HG03432 (cell line): ENCODE data around the gene CHST11.
"Not testable (repeated sequence)": the region's sequence is repeated elsewhere in the genome, so short reads cannot be mapped to it uniquely, and the experiment has no call there.

Experiments
- ATAC-seq: cut with Tn5 transposase; IDR thresholded peaks from one replicate; pipeline ENCODE4 v1.9.1; 2021; ENCODE audit warnings: mild to moderate bottlenecking, moderate library complexity; ENCODE audit not compliant: unreplicated experiment

The CHST11 gene

GRCh38 chr12:104522985-104523722 is 66.4 kb downstream of the CHST11 start:
- ATAC-seq = no peak

DNA sequence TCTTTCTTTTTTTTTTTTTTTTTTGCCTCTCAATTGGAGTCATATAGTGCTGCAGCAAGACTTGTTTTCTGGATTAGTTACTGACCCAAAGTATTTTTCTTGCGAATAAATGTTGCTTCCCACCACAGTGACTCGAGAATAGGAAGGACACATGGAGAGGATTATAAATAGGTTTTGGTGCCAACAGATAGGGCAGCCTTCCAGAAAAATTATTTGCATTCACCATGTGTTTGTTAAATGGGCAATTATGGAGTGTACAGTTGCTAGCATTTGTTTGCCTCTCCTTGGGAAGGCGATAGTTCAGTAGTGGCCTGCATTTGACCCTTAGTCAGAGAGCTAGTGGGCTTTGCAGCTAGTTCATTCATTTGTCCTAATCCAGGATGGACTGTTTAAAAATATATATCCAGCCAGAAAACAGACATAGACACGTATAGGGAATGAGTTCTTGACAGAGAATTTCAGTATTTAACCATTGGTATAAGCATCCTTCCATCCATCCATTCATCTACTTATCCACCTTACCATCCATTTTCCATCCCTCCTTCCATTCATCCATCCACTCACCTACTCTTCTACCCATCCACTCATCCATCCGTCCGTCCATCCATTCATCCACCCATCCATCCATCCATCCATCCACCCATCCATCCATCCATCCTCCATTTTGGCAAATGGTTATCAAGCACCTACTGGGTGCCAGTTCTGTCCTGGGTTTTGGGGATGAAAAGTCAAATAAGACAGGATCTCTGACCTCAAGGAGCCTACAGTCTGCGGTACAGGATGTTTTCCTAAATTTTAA is 67.5 kb downstream of the CHST11 start:
- no peak for ATAC-seq

- no peak for ATAC-seq
Observed at GRCh38 chr12:104526320-104526719, 69.6 kb downstream of the CHST11 start.

DNA sequence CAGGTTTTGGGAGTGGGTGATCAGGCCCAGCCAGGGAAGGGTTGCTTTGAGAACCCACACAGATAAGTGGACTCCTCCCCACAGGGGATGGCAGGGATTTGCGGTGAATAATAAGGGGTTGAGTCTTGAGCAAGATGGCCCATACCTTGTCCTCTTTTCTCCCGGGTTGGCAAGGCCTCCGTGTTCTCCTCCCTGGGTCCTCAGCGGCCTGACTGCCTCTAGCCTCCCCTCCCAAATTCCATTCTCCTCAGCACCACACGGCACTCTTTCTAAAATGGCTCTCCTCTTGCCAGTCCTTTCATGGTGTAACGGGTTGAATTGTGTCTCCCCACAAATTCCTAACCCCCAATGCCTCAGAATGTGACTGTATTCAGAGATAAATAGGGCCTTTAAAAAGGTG is 70.0 kb downstream of the CHST11 start:
- ATAC-seq = no peak

DNA sequence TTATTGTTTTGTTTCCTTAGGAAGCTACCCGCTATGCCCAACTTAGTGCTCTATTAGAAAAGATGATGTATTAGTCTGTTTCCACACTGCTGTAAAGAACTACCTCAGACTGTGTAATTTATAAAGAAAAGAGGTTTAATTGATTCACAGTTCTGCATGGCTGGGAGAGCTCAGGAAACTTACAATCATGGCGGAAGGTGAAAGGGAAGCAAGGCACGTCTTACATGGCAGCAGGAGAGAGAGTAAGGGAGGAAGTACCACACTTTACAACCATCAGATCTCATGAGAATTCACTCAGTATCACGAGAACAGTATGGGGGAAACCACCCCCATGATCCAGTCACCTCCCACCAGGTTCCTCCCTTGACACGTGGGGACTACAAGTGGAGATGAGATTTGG is 70.9 kb downstream of the CHST11 start:
- not testable (repeated sequence) for ATAC-seq

DNA sequence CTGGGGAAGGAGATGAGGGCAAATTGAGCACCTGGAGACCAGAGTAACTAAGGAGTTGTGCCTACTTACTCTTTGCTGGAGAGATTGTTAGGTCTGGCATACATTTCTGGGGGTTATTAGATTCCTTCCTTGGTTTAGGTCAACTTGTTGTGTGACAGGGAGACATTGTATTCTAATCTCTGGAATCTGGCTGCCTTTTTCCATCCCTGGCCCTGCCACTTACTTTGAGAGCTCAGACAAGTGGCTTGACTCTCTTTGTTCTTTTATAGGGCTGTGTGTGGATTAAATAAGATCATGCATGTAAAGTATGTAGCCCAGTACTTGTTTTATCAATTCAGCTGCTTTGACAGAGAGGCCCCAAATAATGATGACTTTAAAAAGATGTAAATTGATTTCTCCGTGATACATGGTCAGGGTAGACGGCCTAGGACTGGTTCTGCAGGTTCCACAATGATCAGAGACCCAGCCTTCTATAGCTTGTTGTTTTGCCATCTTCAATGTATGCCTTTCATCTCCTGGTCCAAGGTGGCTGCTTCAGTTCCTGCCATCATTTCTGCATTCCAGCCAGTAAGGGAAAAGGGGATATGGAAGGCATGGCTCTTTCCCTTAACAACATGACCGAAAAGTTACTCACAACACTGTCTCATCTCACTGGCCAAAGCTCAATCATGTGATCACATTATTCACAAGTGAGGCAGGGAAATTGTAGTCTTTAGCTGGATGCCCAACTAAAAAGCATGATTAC is 72.6 kb downstream of the CHST11 start:
- ATAC-seq = no peak

GRCh38 chr12:104532636-104533035 is 75.9 kb downstream of the CHST11 start:
- ATAC-seq = no peak

DNA sequence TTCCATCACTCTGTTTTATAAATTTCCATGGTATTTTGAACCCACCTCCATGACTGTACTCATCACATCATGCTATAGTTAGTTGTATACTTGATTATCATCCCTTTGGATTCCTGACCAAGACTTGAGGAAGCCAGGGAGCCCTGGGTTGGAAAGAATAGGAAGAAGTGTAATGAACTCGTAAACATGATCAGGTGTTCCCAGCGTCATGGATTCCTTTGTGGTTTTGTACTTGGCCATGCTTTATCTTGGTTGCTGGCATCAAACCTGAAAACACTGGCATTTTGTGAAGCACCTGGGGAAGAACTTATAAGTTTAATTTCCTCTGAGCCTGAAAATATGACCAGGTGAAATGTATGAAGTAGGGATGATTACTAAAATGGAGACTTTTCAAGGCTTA is 76.4 kb downstream of the CHST11 start:
- ATAC-seq = no peak

GRCh38 chr12:104534162-104534856 is 77.6 kb downstream of the CHST11 start:
- ATAC-seq = no peak

DNA sequence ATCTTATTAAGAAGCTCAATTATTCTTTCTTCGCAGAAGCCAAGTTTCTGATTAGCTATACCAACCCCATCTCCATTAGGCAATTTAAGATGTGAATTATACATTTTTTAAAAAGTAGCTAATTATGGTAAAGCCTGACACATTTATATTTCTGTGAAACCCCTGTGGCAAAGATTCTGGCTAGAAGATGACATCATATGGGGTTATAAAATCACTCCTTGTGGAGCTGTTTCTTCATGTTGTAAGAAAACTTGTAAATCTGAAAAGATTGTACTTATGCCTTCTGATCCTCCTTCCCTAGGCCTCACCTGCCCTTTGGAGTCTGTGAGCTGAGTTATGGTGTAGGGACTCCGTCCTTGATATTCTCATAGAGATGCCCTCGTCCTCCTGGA is 78.1 kb downstream of the CHST11 start:
- no peak for ATAC-seq

DNA sequence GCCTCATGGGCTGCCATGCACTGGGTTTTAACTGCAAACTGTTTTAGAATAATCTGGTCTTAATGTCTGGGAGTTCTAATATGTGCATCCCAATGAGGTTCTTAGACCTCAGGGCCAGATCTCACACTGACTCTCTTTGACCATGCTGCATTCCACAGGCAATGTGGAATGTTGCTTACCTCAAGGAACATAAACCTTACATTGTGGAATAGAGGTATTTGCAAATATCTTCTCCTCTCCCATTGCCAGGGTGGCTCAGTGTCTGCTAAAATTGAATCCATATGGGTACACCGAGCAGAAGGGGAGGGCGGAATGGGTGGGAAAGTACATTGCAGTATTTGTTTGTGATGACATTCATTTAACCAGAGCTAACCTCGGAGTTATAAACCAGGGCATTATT is 78.6 kb downstream of the CHST11 start:
- no peak for ATAC-seq

DNA sequence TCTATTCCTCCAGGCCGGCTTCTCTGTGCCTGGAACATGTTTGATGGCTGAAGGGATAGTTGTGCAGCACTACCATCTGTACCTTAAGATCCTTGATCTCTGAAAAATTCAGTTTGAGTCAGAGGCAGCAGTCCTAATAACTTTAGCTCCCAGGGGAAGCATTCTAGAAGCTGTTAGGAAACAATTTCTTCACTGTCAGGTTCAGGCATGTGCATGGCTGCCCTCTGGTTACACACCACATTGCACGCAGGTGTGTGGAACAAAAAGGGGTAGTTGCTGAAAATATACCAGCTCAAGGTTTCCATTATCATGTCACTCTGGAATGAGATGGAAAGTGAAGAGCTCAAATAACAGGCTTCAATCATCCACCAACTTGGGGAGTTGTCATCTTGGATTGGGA is 80.1 kb downstream of the CHST11 start:
- no peak for ATAC-seq

- no peak for ATAC-seq
Observed at GRCh38 chr12:104538056-104538455, 81.3 kb downstream of the CHST11 start.

- no peak for ATAC-seq
Observed at GRCh38 chr12:104538891-104539462, 82.2 kb downstream of the CHST11 start.

DNA sequence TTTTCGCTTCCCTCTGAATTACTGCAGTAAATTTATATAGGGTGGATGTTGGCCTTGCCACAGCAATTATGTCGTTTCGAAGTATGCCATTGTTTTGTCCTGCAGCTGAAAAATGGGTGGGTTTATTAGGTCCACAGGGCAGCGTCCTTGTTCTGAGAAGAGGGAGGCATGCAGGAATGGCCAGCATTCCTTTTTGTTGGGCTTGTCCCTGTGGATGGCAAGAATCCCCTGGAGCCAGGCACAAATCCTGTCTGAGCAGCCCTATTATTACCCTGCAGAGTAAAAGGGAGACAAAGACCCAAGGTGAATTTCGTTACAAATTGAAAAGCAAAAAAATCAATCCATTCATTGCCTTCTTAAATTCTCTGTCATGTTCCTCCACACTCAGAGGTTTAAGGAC is 88.1 kb downstream of the CHST11 start:
- no peak for ATAC-seq

DNA sequence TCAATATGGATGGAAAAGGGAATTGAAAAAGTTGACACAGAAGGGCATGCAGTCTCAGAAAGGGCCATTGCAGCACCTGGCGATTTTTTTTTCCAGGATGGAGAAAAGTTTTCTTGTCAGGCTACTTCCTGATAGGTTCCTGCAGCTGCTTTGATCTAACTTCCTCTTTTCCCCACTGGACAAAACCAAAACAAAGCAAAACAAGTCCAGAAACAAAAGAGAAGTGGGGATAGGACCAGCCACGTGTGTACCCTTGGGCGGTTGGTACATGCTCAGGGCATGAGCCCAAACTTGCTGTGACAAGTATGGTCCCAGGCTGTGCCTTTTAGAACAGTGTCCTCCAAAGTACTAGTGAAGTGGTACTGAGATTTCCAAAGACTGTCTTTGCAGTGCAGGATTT is 89.8 kb downstream of the CHST11 start:
- no peak for ATAC-seq

- ATAC-seq = no peak
Observed at GRCh38 chr12:104547235-104547634, 90.5 kb downstream of the CHST11 start.

GRCh38 chr12:104549815-104550480 is 93.2 kb downstream of the CHST11 start:
- no peak for ATAC-seq

DNA sequence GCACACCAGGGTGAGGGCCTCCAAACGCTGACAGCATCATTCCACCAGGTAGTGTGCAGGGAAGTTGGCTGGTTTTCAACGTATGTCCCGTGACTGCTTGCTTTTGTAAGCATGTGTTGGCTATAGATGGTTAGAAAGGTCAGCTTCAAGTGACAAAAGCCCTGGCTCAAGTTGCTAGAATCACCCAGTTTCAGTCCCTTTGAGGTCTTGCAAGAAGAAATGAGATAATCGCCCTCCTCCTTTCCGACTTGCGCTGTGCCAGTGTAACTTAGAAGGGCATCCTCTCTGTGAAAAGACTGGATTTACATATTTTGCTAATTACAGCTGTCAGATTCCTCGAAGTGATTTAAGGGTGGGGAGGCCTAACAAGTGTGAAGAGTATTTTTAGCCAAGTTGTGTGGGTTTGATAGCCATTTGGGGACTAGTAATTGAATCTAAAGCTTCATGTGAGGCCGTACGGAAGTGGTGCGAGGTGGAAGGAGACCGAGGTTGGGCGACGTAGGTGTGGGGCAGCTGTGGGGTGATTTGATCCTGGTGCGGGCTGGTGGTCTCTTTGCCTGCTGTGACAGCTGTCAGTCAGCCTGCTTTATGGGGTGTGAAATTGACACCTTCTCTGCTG is 94.7 kb downstream of the CHST11 start:
- ATAC-seq = peak; percentile 61

DNA sequence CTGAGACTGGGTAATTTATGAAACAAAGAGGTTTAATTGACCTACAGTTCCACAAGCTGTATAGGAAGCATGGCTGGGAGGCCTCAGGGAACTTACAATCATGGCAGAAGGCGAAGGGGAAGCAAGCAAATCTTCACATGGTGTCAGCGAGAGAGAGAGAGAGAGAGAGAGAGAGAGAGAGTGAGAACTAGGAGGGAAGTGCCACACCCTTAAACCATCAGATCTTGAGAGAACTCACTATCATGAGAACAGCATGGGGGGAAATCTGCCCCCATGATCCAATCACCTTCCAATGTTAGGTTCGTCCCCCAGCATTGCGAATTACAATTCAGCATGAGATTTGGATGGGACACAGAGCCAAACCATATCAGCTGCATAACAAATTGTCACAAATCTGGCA is 96.7 kb downstream of the CHST11 start:
- no peak for ATAC-seq
